Stimulated activated naive CD8-positive, alpha-beta T cell treated with anti-CD3 and anti-CD28 coated beads, Interleukin-15, Interleukin-2, amounts not matched to agents 100 ng/mL and 50 ng/mL, for 24 hours (primary cell): ENCODE results near the gene MMP24.

ENCODE experiments used
- H3K27ac Mint-ChIP-seq: one replicate; pipeline ENCODE4 v1.8.0; 2021; ENCODE audit warnings: mild to moderate bottlenecking, mixed read lengths
- H3K27me3 Mint-ChIP-seq: one replicate; pipeline ENCODE4 v1.8.0; 2021; ENCODE audit warnings: mixed read lengths
- H3K36me3 Mint-ChIP-seq: one replicate; pipeline ENCODE4 v1.8.0; 2021; ENCODE audit warnings: low read depth, mixed read lengths
- H3K4me1 Mint-ChIP-seq: one replicate; pipeline ENCODE4 v1.8.0; 2021; ENCODE audit warnings: low read depth, mixed read lengths
- H3K4me3 Mint-ChIP-seq: one replicate; pipeline ENCODE4 v1.8.0; 2021; ENCODE audit warnings: mild to moderate bottlenecking, mixed read lengths
- H3K9me3 Mint-ChIP-seq: one replicate; pipeline ENCODE4 v1.8.0; 2021; ENCODE audit warnings: mixed read lengths

MMP24 gene

GRCh38 chr20:35277127-35277526 lies 50.6 kb downstream of the MMP24 start:
- Mint-ChIP-seq H3K36me3 (peaks cover 37% of the 10 kb centered on the region), H3K27ac (peak overlapping the region; percentile 98), H3K4me1 (peaks cover 18% of the 10 kb centered on the region), H3K4me3 (peak overlapping the region; percentile 98), H3K27me3 (no peaks in the 10 kb centered on the region), H3K9me3 (no peaks in the 10 kb centered on the region)

- Mint-ChIP-seq H3K27ac (peak within 1 kb of the TSS; percentile 98), H3K9me3 (no peaks in the 10 kb centered on the region), H3K36me3 (peaks cover 42% of the 10 kb centered on the region)
Measured at GRCh38 chr20:35277531-35278395, 51.3 kb downstream of the MMP24 start, which contains the start of gene MMP24OS. TSS of gene MMP24OS (minus strand) at chr20:35278122. CDS start at chr20:35277929, 193 bp downstream.

GRCh38 chr20:35279040-35279439 lies 52.5 kb downstream of the MMP24 start:
- Mint-ChIP-seq H3K36me3 (peaks cover 51% of the 10 kb centered on the region), H3K9me3 (no peaks in the 10 kb centered on the region), H3K27ac (peak overlapping the region; percentile 61), H3K27me3 (no peaks in the 10 kb centered on the region), H3K4me1 (peaks cover 29% of the 10 kb centered on the region), H3K4me3 (no peak overlapping the region)

More at GRCh38 chr20:35277531-35278395, 51.3 kb downstream of the MMP24 start, which contains the start of gene MMP24OS:
- H3K27me3 Mint-ChIP-seq = no peaks in the 10 kb centered on the region
- H3K4me1 Mint-ChIP-seq = peaks cover 21% of the 10 kb centered on the region
- H3K4me3 Mint-ChIP-seq = peak within 1 kb of the TSS; percentile 98

- Mint-ChIP-seq H3K9me3 (no peaks in the 10 kb centered on the region), H3K4me3 (no peak overlapping the region), H3K27ac (peak overlapping the region; percentile 61), H3K27me3 (no peaks in the 10 kb centered on the region), H3K36me3 (peaks cover 51% of the 10 kb centered on the region), H3K4me1 (peaks cover 30% of the 10 kb centered on the region)
Measured at GRCh38 chr20:35279533-35280174, 53.2 kb downstream of the MMP24 start.

- H3K4me1 Mint-ChIP-seq = peaks cover 37% of the 10 kb centered on the region
- H3K36me3 Mint-ChIP-seq = peaks cover 51% of the 10 kb centered on the region
- no peaks in the 10 kb centered on the region for H3K9me3 Mint-ChIP-seq
Measured at GRCh38 chr20:35280523-35280922, 54.0 kb downstream of the MMP24 start.

GRCh38 chr20:35281506-35282101 lies 55.1 kb downstream of the MMP24 start:
- no peak overlapping the region for H3K27ac Mint-ChIP-seq
- peaks cover 51% of the 10 kb centered on the region for H3K36me3 Mint-ChIP-seq
- H3K27me3 Mint-ChIP-seq = no peaks in the 10 kb centered on the region
- H3K4me3 Mint-ChIP-seq = peak overlapping the region; percentile 20
- peaks cover 40% of the 10 kb centered on the region for H3K4me1 Mint-ChIP-seq
- H3K9me3 Mint-ChIP-seq = no peaks in the 10 kb centered on the region

More at GRCh38 chr20:35280523-35280922, 54.0 kb downstream of the MMP24 start:
- H3K27me3 Mint-ChIP-seq = no peaks in the 10 kb centered on the region
- no peak overlapping the region for H3K27ac Mint-ChIP-seq
- H3K4me3 Mint-ChIP-seq = no peak overlapping the region

- H3K4me1 Mint-ChIP-seq = peaks cover 35% of the 10 kb centered on the region
- H3K9me3 Mint-ChIP-seq = no peaks in the 10 kb centered on the region
- H3K27me3 Mint-ChIP-seq = no peaks in the 10 kb centered on the region
- peak overlapping the region; percentile 89 for H3K27ac Mint-ChIP-seq
- peak overlapping the region; percentile 90 for H3K4me3 Mint-ChIP-seq
- H3K36me3 Mint-ChIP-seq = peaks cover 38% of the 10 kb centered on the region
Measured at GRCh38 chr20:35283441-35284266, 57.2 kb downstream of the MMP24 start.

- H3K4me1 Mint-ChIP-seq = peaks cover 35% of the 10 kb centered on the region
- no peaks in the 10 kb centered on the region for H3K27me3 Mint-ChIP-seq
- peak within 1 kb of the TSS; percentile 89 for H3K27ac Mint-ChIP-seq
Measured at GRCh38 chr20:35284267-35284991, 57.9 kb downstream of the MMP24 start, which contains the start of gene EIF6. TSS of gene EIF6 (minus strand) at chr20:35284772. CDS start at chr20:35284487, 285 bp downstream.

GRCh38 chr20:35284992-35285805 lies 58.7 kb downstream of the MMP24 start:
- peak overlapping the region; percentile 90 for H3K4me3 Mint-ChIP-seq
- H3K27me3 Mint-ChIP-seq = no peaks in the 10 kb centered on the region
- H3K4me1 Mint-ChIP-seq = peaks cover 33% of the 10 kb centered on the region
- peak overlapping the region; percentile 89 for H3K27ac Mint-ChIP-seq
- H3K9me3 Mint-ChIP-seq = no peaks in the 10 kb centered on the region
- H3K36me3 Mint-ChIP-seq = peaks cover 30% of the 10 kb centered on the region

More at GRCh38 chr20:35284267-35284991, 57.9 kb downstream of the MMP24 start, which contains the start of gene EIF6:
- peak within 1 kb of the TSS; percentile 90 for H3K4me3 Mint-ChIP-seq
- H3K36me3 Mint-ChIP-seq = peaks cover 36% of the 10 kb centered on the region
- no peaks in the 10 kb centered on the region for H3K9me3 Mint-ChIP-seq

- Mint-ChIP-seq H3K27ac (peak overlapping the region; percentile 80), H3K4me1 (peaks cover 31% of the 10 kb centered on the region), H3K4me3 (peak overlapping the region; percentile 90), H3K36me3 (peaks cover 24% of the 10 kb centered on the region), H3K9me3 (no peaks in the 10 kb centered on the region), H3K27me3 (no peaks in the 10 kb centered on the region)
Measured at GRCh38 chr20:35285806-35286076, 59.3 kb downstream of the MMP24 start.

- Mint-ChIP-seq H3K4me1 (peaks cover 31% of the 10 kb centered on the region), H3K27ac (peak overlapping the region; percentile 80), H3K4me3 (peak overlapping the region; percentile 90)
Measured at GRCh38 chr20:35286077-35286898, 59.8 kb downstream of the MMP24 start.

GRCh38 chr20:35286899-35287508 lies 60.5 kb downstream of the MMP24 start:
- Mint-ChIP-seq H3K27ac (no peak overlapping the region), H3K36me3 (peaks cover 15% of the 10 kb centered on the region), H3K27me3 (no peaks in the 10 kb centered on the region), H3K4me3 (no peak overlapping the region), H3K4me1 (peaks cover 28% of the 10 kb centered on the region), H3K9me3 (no peaks in the 10 kb centered on the region)

More at GRCh38 chr20:35286077-35286898, 59.8 kb downstream of the MMP24 start:
- no peaks in the 10 kb centered on the region for H3K27me3 Mint-ChIP-seq
- H3K9me3 Mint-ChIP-seq = no peaks in the 10 kb centered on the region
- peaks cover 23% of the 10 kb centered on the region for H3K36me3 Mint-ChIP-seq
